Fibroblast of upper back skin (primary cell): ENCODE data around the gene DDIT4.

Experiments used
- DNase-seq: peaks from one replicate; pipeline ENCODE4 v3.0.0-alpha.2; 2013

The DDIT4 gene

GRCh38 chr10:72318418-72319262 lies 44.9 kb downstream of the DDIT4 start:
- no peak for DNase-seq

DNA sequence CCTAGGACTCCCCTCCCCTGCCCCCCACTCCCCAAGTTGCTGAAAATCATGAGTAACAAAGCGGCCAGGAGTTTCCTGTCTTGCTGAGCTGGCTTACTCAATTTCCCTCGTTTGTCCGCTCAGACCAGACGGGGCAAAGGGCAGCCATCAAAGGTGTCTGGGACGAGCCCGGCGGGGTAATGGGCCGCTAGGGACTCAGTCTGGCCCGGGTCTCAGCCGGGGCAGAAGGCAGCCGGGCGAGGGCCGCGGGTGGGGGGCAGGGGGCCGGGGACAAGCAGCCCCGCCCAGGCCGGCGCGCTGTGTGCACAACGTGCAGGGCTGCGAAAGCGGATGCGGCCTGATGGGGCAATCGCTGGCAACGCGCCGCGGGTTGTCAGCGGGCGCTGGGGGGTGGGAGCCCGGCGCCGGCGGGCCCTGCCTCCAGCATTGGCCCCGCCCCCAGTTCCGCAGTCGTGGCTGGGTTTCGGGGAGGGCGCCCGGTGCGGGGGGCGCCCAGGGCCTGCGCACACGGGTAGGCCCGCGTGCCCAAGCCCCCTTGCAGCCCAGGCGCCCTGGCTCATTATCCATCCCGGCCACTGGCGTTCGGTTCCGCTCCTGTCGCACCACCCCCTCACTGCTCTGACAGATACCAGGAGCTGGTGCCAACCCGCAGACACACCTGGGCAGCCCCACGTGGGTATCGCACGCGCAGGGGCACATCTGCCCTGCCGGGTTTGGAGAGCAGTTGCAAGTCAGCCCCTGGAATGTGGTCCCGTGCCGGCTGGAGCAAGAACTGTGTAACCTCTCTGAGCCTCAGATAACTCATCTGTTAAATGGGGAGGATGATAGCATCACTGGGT lies 45.9 kb downstream of the DDIT4 start:
- DNase-seq = peak; percentile 95

DNA sequence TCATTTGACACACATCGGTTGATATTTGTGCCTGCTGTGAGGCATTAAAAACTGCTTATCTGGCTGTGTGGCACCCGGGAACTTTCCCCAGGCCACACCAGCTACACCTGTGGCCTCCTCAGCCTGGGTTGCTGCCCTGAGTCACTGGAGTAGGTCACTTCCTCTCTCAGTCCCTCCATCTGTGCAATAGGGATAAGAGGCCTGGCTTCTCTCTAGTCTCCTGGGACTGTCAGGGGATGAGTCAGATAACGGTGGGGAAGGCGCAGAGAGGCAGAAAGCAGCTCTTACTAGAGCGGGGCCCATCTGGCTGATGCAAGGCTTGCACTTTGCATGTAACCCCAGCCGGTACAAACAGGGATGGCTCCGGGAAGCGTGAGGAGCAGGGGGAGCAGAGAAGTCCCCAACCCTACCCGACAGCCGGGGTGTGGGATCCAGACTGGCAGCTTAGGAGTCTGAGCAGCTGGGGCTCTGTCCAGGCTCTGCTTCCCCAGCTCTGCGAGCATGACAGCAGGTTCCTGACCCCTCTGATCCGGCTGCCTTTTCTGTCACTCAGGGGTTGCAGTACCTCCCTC lies 47.0 kb downstream of the DDIT4 start:
- peak; percentile 100 for DNase-seq

- DNase-seq = no peak
Observed at GRCh38 chr10:72321248-72322029, 47.7 kb downstream of the DDIT4 start.

GRCh38 chr10:72322030-72322279 lies 48.2 kb downstream of the DDIT4 start:
- DNase-seq = no peak

- no peak for DNase-seq
Observed at GRCh38 chr10:72322280-72323058, 48.7 kb downstream of the DDIT4 start.

DNA sequence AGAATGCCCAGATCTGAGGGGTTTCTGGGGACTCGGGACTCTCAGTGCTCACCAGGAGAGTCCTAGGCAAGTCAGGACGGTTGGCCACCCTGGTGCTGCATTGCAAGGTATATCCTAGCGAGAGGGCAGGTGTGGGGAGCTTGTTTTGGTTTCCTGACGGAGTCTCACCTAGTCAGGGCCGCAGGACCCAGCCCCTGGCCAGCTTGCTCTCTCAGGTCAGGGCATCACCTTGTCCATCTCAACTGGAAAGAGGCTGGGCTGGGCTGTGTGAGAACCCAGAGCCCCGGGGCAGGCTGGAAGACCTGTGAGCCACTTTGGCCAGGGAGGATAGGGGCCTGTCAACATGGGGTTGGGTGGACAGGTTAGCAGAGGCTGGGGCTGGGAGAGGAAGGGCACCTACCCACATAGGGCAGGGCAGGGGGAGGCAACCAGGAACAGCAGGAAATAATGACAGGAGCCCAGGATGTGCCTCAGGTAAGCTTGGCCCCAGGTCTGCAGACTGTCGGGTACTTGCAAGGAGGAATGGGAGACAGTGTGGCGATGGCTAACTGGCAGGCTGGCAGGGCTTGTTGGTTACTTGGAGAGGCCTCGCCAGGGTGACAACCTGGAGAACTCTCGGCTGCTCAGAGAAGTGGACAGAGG lies 49.5 kb downstream of the DDIT4 start:
- DNase-seq = no peak

DNA sequence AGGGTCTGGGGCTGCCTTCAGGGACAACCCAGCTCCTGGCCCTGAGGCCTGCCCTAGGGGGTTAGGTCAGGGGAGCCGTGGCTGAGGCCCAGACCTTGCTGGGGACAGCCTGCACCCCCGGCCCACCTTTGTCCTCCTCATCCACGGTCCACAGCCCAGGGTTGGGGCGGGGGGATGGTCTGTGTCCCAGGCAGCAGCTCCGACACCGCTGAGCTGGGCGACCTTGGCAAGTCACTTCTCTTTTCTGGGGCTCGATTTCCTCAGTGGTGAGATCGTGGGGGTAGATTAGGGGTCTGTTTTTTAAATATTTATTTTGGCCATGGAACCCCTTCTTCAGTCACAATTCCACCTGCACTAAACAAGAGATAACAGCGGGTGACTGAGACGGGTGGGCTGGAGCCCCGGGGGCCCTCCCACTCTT lies 50.1 kb downstream of the DDIT4 start:
- no peak for DNase-seq
